Urinary bladder (tissue), 4 donors: ENCODE data around the gene SNRPD3. TPM values are rescaled to one million over a fixed set of nuclear protein-coding genes. Genes with fewer than 3 reads are reported as not detected.

Experiments used
- DNase-seq: peaks from one replicate; pipeline ENCODE4 v3.0.0-alpha.2; 2015; ENCODE audit errors: extremely low spot score
- H3K27ac ChIP-seq: one replicate; pipeline ENCODE4 v1.5.1; 2013; ENCODE audit warnings: low read depth, mild to moderate bottlenecking, moderate library complexity
- H3K36me3 ChIP-seq: one replicate; pipeline ENCODE4 v1.6.1; 2013; ENCODE audit warnings: mild to moderate bottlenecking, moderate library complexity; ENCODE audit not compliant: insufficient read depth
- H3K4me1 ChIP-seq: one replicate; pipeline ENCODE4 v1.6.1; 2013; ENCODE audit warnings: mild to moderate bottlenecking, moderate library complexity; ENCODE audit not compliant: insufficient read depth
- H3K4me3 ChIP-seq: one replicate; pipeline ENCODE4 v1.5.1; 2013; ENCODE audit warnings: low read depth, low read length
- WGBS: extraction: QIAGEN DNeasy Blood & Tissue Kit; methylation state at CpG from one replicate; pipeline ENCODE4 v1.1.7; 2013; 5-methylcytosine and 5-hydroxymethylcytosine counted together
- polyA plus RNA-seq: library from polyadenylated mRNA; stranded (reverse); fragments of 200-250 nt; gene quantifications from one replicate; pipeline ENCODE4 v1.2.3, GENCODE V29; 2013
- total RNA-seq: library from RNA; depleted of rRNA; stranded (reverse); fragments of >200 nt; gene quantifications from one replicate; pipeline ENCODE4 v1.2.3, GENCODE V29; 2014
- donor health status: healthy with polysubstance abuse.
- donor health status: healthy.

The SNRPD3 gene
- total and polyA plus RNA-seq, 2 donors = 100 to 107 TPM

- no peak overlapping the region for H3K27ac ChIP-seq
- H3K4me1 ChIP-seq = no peaks in the 10 kb centered on the region
- H3K36me3 ChIP-seq = peaks cover 2% of the 10 kb centered on the region
- H3K4me3 ChIP-seq = no peak overlapping the region
- no peak for DNase-seq
- 66% methylated on average over 8 of the region's 8 CpGs for WGBS
Observed at GRCh38 chr22:24566899-24567511, 11.2 kb downstream of the SNRPD3 start.

- Histone ChIP-seq H3K4me3 (no peak overlapping the region), H3K27ac (no peak overlapping the region), H3K36me3 (peaks cover 6% of the 10 kb centered on the region), H3K4me1 (no peaks in the 10 kb centered on the region)
- 79% methylated on average over 10 of the region's 10 CpGs for WGBS
- DNase-seq = no peak
Observed at GRCh38 chr22:24567668-24568067, 11.9 kb downstream of the SNRPD3 start.

- H3K27ac ChIP-seq = no peak overlapping the region
- H3K4me3 ChIP-seq = no peak overlapping the region
- H3K36me3 ChIP-seq = peaks cover 7% of the 10 kb centered on the region
- 91% methylated on average over 7 of the region's 7 CpGs for WGBS
- DNase-seq = no peak
- no peaks in the 10 kb centered on the region for H3K4me1 ChIP-seq
Observed at GRCh38 chr22:24571266-24571665, 15.5 kb downstream of the SNRPD3 start.

- Histone ChIP-seq H3K4me1 (no peaks in the 10 kb centered on the region), H3K36me3 (peaks cover 7% of the 10 kb centered on the region), H3K27ac (no peak overlapping the region), H3K4me3 (no peak overlapping the region)
- DNase-seq = no peak
- WGBS = 84% methylated on average over 1 of the region's 1 CpG
Observed at GRCh38 chr22:24576778-24577177, 21.0 kb downstream of the SNRPD3 start.

- no peak overlapping the region for H3K4me3 ChIP-seq
- WGBS = 45% methylated on average over 8 of the region's 8 CpGs
- no peaks in the 10 kb centered on the region for H3K36me3 ChIP-seq
- no peak overlapping the region for H3K27ac ChIP-seq
- DNase-seq = no peak
- H3K4me1 ChIP-seq = no peaks in the 10 kb centered on the region
Observed at GRCh38 chr22:24578355-24579257, 22.8 kb downstream of the SNRPD3 start.

- no peaks in the 10 kb centered on the region for H3K36me3 ChIP-seq
- no peak for DNase-seq
- no peak overlapping the region for H3K27ac ChIP-seq
- 20% methylated on average over 1 of the region's 1 CpG for WGBS
- no peaks in the 10 kb centered on the region for H3K4me1 ChIP-seq
- H3K4me3 ChIP-seq = no peak overlapping the region
Observed at GRCh38 chr22:24579258-24579601, 23.4 kb downstream of the SNRPD3 start.

- Histone ChIP-seq H3K4me1 (no peaks in the 10 kb centered on the region), H3K36me3 (no peaks in the 10 kb centered on the region), H3K27ac (no peak overlapping the region), H3K4me3 (no peak overlapping the region)
- 77% methylated on average over 2 of the region's 2 CpGs for WGBS
- no peak for DNase-seq
Observed at GRCh38 chr22:24580276-24580675, 24.5 kb downstream of the SNRPD3 start.

- Histone ChIP-seq H3K27ac (no peak overlapping the region), H3K36me3 (no peaks in the 10 kb centered on the region), H3K4me1 (no peaks in the 10 kb centered on the region), H3K4me3 (no peak overlapping the region)
- WGBS = 57% methylated on average over 12 of the region's 12 CpGs
- no peak for DNase-seq
Observed at GRCh38 chr22:24582056-24582814, 26.4 kb downstream of the SNRPD3 start.

GRCh38 chr22:24583221-24584165 is 27.7 kb downstream of the SNRPD3 start:
- H3K27ac ChIP-seq = no peak overlapping the region
- peak; percentile 49 for DNase-seq
- no peaks in the 10 kb centered on the region for H3K36me3 ChIP-seq
- no peaks in the 10 kb centered on the region for H3K4me1 ChIP-seq
- no peak overlapping the region for H3K4me3 ChIP-seq
- WGBS = 27% methylated on average over 19 of the region's 19 CpGs

- no peak overlapping the region for H3K4me3 ChIP-seq
- WGBS = 56% methylated on average over 5 of the region's 5 CpGs
- H3K36me3 ChIP-seq = no peaks in the 10 kb centered on the region
- DNase-seq = no peak
- H3K27ac ChIP-seq = no peak overlapping the region
- H3K4me1 ChIP-seq = no peaks in the 10 kb centered on the region
Observed at GRCh38 chr22:24584166-24584790, 28.5 kb downstream of the SNRPD3 start.

- DNase-seq = no peak
- no peak overlapping the region for H3K27ac ChIP-seq
- H3K4me3 ChIP-seq = no peak overlapping the region
- WGBS = 80% methylated on average over 10 of the region's 10 CpGs
- no peaks in the 10 kb centered on the region for H3K4me1 ChIP-seq
- H3K36me3 ChIP-seq = no peaks in the 10 kb centered on the region
Observed at GRCh38 chr22:24584871-24585411, 29.1 kb downstream of the SNRPD3 start.

- Histone ChIP-seq H3K4me3 (no peak overlapping the region), H3K27ac (no peak overlapping the region), H3K4me1 (no peaks in the 10 kb centered on the region), H3K36me3 (no peaks in the 10 kb centered on the region)
- WGBS = 96% methylated on average over 3 of the region's 3 CpGs
- no peak for DNase-seq
Observed at GRCh38 chr22:24585461-24585860, 29.7 kb downstream of the SNRPD3 start.
